ENCODE results near the gene TARBP1. TPM values are rescaled to one million over a fixed set of nuclear protein-coding genes. Genes with fewer than 3 reads are reported as not detected.

TARBP1 gene
- total RNA-seq, 1 donor from 2014 or later, result 17.8 TPM

GRCh38 chr1:234484991-234485739 lies 6.2 kb upstream of the TARBP1 start:
- DNase-seq (ENCODE audit: low read depth) (no peak), FAIRE-seq (no peak)
- Histone ChIP-seq H3K27ac (ENCODE audit: low read depth, low read length) (no peak overlapping the region), H3K36me3 (ENCODE audit: insufficient read depth, low read length) (no peaks in the 10 kb centered on the region), H3K4me1 (ENCODE audit: insufficient read depth, low read length) (no peaks in the 10 kb centered on the region), H3K4me2 (ENCODE audit: low read length) (no peak overlapping the region), H3K9ac (ENCODE audit: low read length) (no peak overlapping the region), H3K4me3 (ENCODE audit: insufficient read depth, low read depth, low read length) (no peak overlapping the region), H3K9me3 (ENCODE audit: insufficient read depth, low read depth, low read length) (no peaks in the 10 kb centered on the region), H4K20me1 (ENCODE audit: insufficient read depth, low read length) (no peaks in the 10 kb centered on the region), H2AFZ (ENCODE audit: low read depth, low read length) (no peak overlapping the region), H3K27me3 (ENCODE audit: insufficient read depth, low read length) (no peaks in the 10 kb centered on the region), H3K79me2 (ENCODE audit: insufficient read depth, low read length) (no peaks in the 10 kb centered on the region)
- Mint-ChIP-seq H3K4me3 (ENCODE audit: unreplicated experiment) (no peak overlapping the region), H3K36me3 (ENCODE audit: low read depth, unreplicated experiment) (no peaks in the 10 kb centered on the region), H3K27me3 (ENCODE audit: low read depth, unreplicated experiment) (peaks cover 13% of the 10 kb centered on the region), H3K27ac (ENCODE audit: unreplicated experiment) (peak overlapping the region; percentile 71), H3K4me1 (ENCODE audit: low read depth, unreplicated experiment) (peaks cover 8% of the 10 kb centered on the region), H3K9me3 (ENCODE audit: unreplicated experiment) (no peaks in the 10 kb centered on the region)
- no peak for TF ChIP-seq CTCF (IDR thresholded peaks at IDR 0.05; ENCODE audit: insufficient read depth, low read depth, low read length)

GRCh38 chr1:234484218-234484617 lies 5.2 kb upstream of the TARBP1 start:
- FAIRE-seq, result no peak
- peaks cover 8% of the 10 kb centered on the region for H3K4me1 Mint-ChIP-seq (ENCODE audit: low read depth, unreplicated experiment)
- H3K4me2 ChIP-seq (ENCODE audit: low read length), result no peak overlapping the region
- no peak for DNase-seq (ENCODE audit: low read depth)
- H3K27me3 ChIP-seq (ENCODE audit: insufficient read depth, low read length), result no peaks in the 10 kb centered on the region
- no peaks in the 10 kb centered on the region for H3K9me3 ChIP-seq (ENCODE audit: insufficient read depth, low read depth, low read length)
- H4K20me1 ChIP-seq (ENCODE audit: insufficient read depth, low read length), result no peaks in the 10 kb centered on the region
- H3K27me3 Mint-ChIP-seq (ENCODE audit: low read depth, unreplicated experiment), result peaks cover 13% of the 10 kb centered on the region
- H3K27ac ChIP-seq (ENCODE audit: low read depth, low read length), result no peak overlapping the region
- H3K27ac Mint-ChIP-seq (ENCODE audit: unreplicated experiment), result no peak overlapping the region
- no peaks in the 10 kb centered on the region for H3K79me2 ChIP-seq (ENCODE audit: insufficient read depth, low read length)
- no peak overlapping the region for H3K4me3 ChIP-seq (ENCODE audit: insufficient read depth, low read depth, low read length)
- TF ChIP-seq CTCF (IDR thresholded peaks at IDR 0.05; ENCODE audit: insufficient read depth, low read depth, low read length), result no peak
- no peak for TF ChIP-seq EZH2 (IDR thresholded peaks at IDR 0.05; ENCODE audit: insufficient read depth, low read length)
- H3K9me3 Mint-ChIP-seq (ENCODE audit: unreplicated experiment), result no peaks in the 10 kb centered on the region
- no peaks in the 10 kb centered on the region for H3K4me1 ChIP-seq (ENCODE audit: insufficient read depth, low read length)
- H3K9ac ChIP-seq (ENCODE audit: low read length), result no peak overlapping the region
- H3K36me3 ChIP-seq (ENCODE audit: insufficient read depth, low read length), result no peaks in the 10 kb centered on the region
- H3K36me3 Mint-ChIP-seq (ENCODE audit: low read depth, unreplicated experiment), result no peaks in the 10 kb centered on the region
- no peak overlapping the region for H3K4me3 Mint-ChIP-seq (ENCODE audit: unreplicated experiment)
- H2AFZ ChIP-seq (ENCODE audit: low read depth, low read length), result no peak overlapping the region

- peaks cover 13% of the 10 kb centered on the region for H3K27me3 Mint-ChIP-seq (ENCODE audit: low read depth, unreplicated experiment)
- no peaks in the 10 kb centered on the region for H3K36me3 Mint-ChIP-seq (ENCODE audit: low read depth, unreplicated experiment)
- Histone ChIP-seq H3K4me3 (ENCODE audit: insufficient read depth, low read depth, low read length) (no peak overlapping the region), H3K4me2 (ENCODE audit: low read length) (no peak overlapping the region), H3K27ac (ENCODE audit: low read depth, low read length) (no peak overlapping the region), H3K9ac (ENCODE audit: low read length) (no peak overlapping the region), H2AFZ (ENCODE audit: low read depth, low read length) (no peak overlapping the region), H3K4me1 (ENCODE audit: insufficient read depth, low read length) (peaks cover 5% of the 10 kb centered on the region), H4K20me1 (ENCODE audit: insufficient read depth, low read length) (peaks cover 8% of the 10 kb centered on the region), H3K9me3 (ENCODE audit: insufficient read depth, low read depth, low read length) (no peaks in the 10 kb centered on the region), H3K36me3 (ENCODE audit: insufficient read depth, low read length) (no peaks in the 10 kb centered on the region), H3K27me3 (ENCODE audit: insufficient read depth, low read length) (no peaks in the 10 kb centered on the region), H3K79me2 (ENCODE audit: insufficient read depth, low read length) (peaks cover 5% of the 10 kb centered on the region)
- FAIRE-seq (no peak), DNase-seq (ENCODE audit: low read depth) (no peak)
- peaks cover 5% of the 10 kb centered on the region for H3K4me1 Mint-ChIP-seq (ENCODE audit: low read depth, unreplicated experiment)
- no peaks in the 10 kb centered on the region for H3K9me3 Mint-ChIP-seq (ENCODE audit: unreplicated experiment)
- no peak overlapping the region for H3K4me3 Mint-ChIP-seq (ENCODE audit: unreplicated experiment)
- H3K27ac Mint-ChIP-seq (ENCODE audit: unreplicated experiment), result no peak overlapping the region
- TF ChIP-seq CTCF (IDR thresholded peaks at IDR 0.05; ENCODE audit: insufficient read depth, low read depth, low read length) (no peak), EZH2 (IDR thresholded peaks at IDR 0.05; ENCODE audit: insufficient read depth, low read length) (no peak)
Observed at GRCh38 chr1:234481771-234482170, 2.8 kb upstream of the TARBP1 start.
